Tibial nerve (tissue), 4 donors: ENCODE data around the gene ATP6V0D1. TPM values are rescaled to one million over a fixed set of nuclear protein-coding genes. Genes with fewer than 3 reads are reported as not detected.
A peak's percentile ranks its signal among the peaks of the same experiment; 100 is the strongest.

ENCODE experiments used
- DNase-seq, 2 donors: peaks; one replicate each; pipeline ENCODE4 v3.0.0-alpha.2; 2019; ENCODE audit warnings: low spot score in 2 of 2
- H3K27ac ChIP-seq, 4 donors: fragments of 200-600 bp; sonication (generic) in 3 of 4; one replicate each; pipeline ENCODE4 v1.5.1; 2017 to 2019; ENCODE audit warnings: mild to moderate bottlenecking in 1 of 4
- H3K27me3 ChIP-seq, 2 donors: fragments of 200-600 bp; sonication (generic) in 1 of 2; one replicate each; pipeline versions ENCODE4 v1.5.1 to v1.6.0; 2017 to 2019
- H3K36me3 ChIP-seq, 3 donors: fragments of 200-600 bp; sonication (generic); one replicate each; pipeline ENCODE4 v1.5.1; 2018 to 2019
- H3K4me1 ChIP-seq, 4 donors: fragments of 200-600 bp; sonication (generic) in 3 of 4; one replicate each; pipeline ENCODE4 v1.5.1; 2017 to 2019
- H3K4me3 ChIP-seq, 4 donors: fragments of 200-600 bp; sonication (generic) in 3 of 4; one replicate each; pipeline ENCODE4 v1.5.1; 2017 to 2019; ENCODE audit warnings: mild to moderate bottlenecking in 1 of 4, moderate library complexity in 1 of 4
- H3K9me3 ChIP-seq, 4 donors: fragments of 200-600 bp; sonication (generic) in 3 of 4; one replicate each; pipeline ENCODE4 v1.5.1; 2017 to 2019
- EP300 ChIP-seq, 2 donors: sonication (generic); formaldehyde crosslinking; IDR thresholded peaks; one replicate each; pipeline ENCODE4 v1.6.1; 2017; ENCODE audit warnings: antibody characterized with exemption in 2 of 2, mild to moderate bottlenecking in 1 of 2
- POLR2A ChIP-seq, 2 donors: fragments of 450-650 bp; IDR thresholded peaks; one replicate each; pipeline ENCODE4 v1.6.1; 2017; ENCODE audit warnings: antibody characterized with exemption in 2 of 2, mild to moderate bottlenecking in 2 of 2, moderate library complexity in 2 of 2
- WGBS, 2 donors: methylation state at CpG; one replicate each; pipeline ENCODE4 v1.1.5; 2018; 5-methylcytosine and 5-hydroxymethylcytosine counted together
- total RNA-seq, 4 donors: library from RNA; depleted of rRNA; stranded (reverse); fragments of >200 nt; gene quantifications; one replicate each; pipeline ENCODE4 v1.1.0, GENCODE V29; 2016
- TF ChIP-seq, protein P1 (sequence below), 5 experiments: fragments of 200-600 bp in 3 of 5; fragments of 450-650 bp in 2 of 5; sonication (generic) in 3 of 5; IDR thresholded peaks; one replicate each; pipeline ENCODE4 v1.5.1; 2016 to 2019; ENCODE audit warnings: antibody characterized with exemption in 5 of 5, mild to moderate bottlenecking in 3 of 5, moderate library complexity in 2 of 5

ATP6V0D1 gene
- total RNA-seq, 4 donors from 2014 or later, result 55.1 to 113 (median 73.7) TPM

- Histone ChIP-seq H3K27me3 (no peaks in the 10 kb centered on the region), H3K4me3 (no peak overlapping the region), H3K4me1 (peaks cover 0 to 29% (median 5%) of the 10 kb centered on the region in 4 donors), H3K27ac (peak overlapping the region in 3 of 4 donors; percentile 0 to 80 (median 80)), H3K36me3 (peaks cover 0 to 21% (median 0%) of the 10 kb centered on the region in 3 donors), H3K9me3 (no peaks in the 10 kb centered on the region)
- 69 to 72% methylated on average over 18 of the region's 18 CpGs for WGBS, 2 donors
- DNase-seq, result peak in 1 of 2 donors; percentile 67
- TF ChIP-seq, protein P1, sequence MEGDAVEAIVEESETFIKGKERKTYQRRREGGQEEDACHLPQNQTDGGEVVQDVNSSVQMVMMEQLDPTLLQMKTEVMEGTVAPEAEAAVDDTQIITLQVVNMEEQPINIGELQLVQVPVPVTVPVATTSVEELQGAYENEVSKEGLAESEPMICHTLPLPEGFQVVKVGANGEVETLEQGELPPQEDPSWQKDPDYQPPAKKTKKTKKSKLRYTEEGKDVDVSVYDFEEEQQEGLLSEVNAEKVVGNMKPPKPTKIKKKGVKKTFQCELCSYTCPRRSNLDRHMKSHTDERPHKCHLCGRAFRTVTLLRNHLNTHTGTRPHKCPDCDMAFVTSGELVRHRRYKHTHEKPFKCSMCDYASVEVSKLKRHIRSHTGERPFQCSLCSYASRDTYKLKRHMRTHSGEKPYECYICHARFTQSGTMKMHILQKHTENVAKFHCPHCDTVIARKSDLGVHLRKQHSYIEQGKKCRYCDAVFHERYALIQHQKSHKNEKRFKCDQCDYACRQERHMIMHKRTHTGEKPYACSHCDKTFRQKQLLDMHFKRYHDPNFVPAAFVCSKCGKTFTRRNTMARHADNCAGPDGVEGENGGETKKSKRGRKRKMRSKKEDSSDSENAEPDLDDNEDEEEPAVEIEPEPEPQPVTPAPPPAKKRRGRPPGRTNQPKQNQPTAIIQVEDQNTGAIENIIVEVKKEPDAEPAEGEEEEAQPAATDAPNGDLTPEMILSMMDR (IDR thresholded peaks at IDR 0.05), result no peak
- TF ChIP-seq POLR2A (IDR thresholded peaks at IDR 0.05) (no peak), EP300 (IDR thresholded peaks at IDR 0.05) (no peak)
Observed at GRCh38 chr16:67406111-67406971, 74.6 kb downstream of the ATP6V0D1 start.

GRCh38 chr16:67405336-67405735 lies 75.6 kb downstream of the ATP6V0D1 start:
- peaks cover 0 to 29% (median 5%) of the 10 kb centered on the region in 4 donors for H3K4me1 ChIP-seq
- TF ChIP-seq, protein P1 (IDR thresholded peaks at IDR 0.05), result no peak
- TF ChIP-seq EP300 (IDR thresholded peaks at IDR 0.05) (no peak), POLR2A (IDR thresholded peaks at IDR 0.05) (no peak)
- no peaks in the 10 kb centered on the region for H3K27me3 ChIP-seq
- H3K4me3 ChIP-seq, result no peak overlapping the region
- no peak for DNase-seq
- no peaks in the 10 kb centered on the region for H3K9me3 ChIP-seq
- H3K36me3 ChIP-seq, result peaks cover 0 to 21% (median 0%) of the 10 kb centered on the region in 3 donors
- 86 to 87% methylated on average over 6 to 8 of the region's 8 CpGs for WGBS, 2 donors
- H3K27ac ChIP-seq, result peak overlapping the region in 1 of 4 donors; percentile 80

DNA sequence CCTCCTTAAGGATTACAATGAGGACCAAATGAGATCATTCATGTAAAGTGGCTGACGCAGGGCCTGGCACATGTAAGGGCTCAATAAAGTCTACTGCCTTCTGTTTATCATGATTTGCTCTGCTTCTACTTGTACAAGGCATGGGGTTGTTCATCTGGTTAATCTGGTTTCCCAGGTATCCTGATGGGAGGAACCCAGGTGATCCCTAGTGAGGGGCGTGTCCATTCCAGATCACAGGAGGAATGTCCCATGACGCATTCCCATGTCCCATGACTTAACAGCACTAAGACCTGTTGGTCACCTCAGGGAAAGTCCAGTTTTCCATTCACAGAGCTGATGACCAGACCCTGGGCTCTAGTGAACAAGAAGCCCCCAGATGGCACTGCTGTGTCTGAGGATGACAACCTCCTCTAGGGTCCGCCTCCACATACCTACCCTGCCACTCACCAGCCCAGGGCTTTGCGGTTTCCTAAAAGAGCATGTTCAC lies 76.2 kb downstream of the ATP6V0D1 start:
- Histone ChIP-seq H3K27ac (peak overlapping the region in 1 of 4 donors; percentile 80), H3K4me3 (no peak overlapping the region), H3K27me3 (no peaks in the 10 kb centered on the region), H3K36me3 (peaks cover 0 to 21% (median 0%) of the 10 kb centered on the region in 3 donors), H3K4me1 (peaks cover 0 to 30% (median 5%) of the 10 kb centered on the region in 4 donors), H3K9me3 (no peaks in the 10 kb centered on the region)
- no peak for DNase-seq
- WGBS, 2 donors, result 90 to 94% methylated on average over 5 of the region's 5 CpGs
- TF ChIP-seq EP300 (IDR thresholded peaks at IDR 0.05) (no peak), POLR2A (IDR thresholded peaks at IDR 0.05) (no peak)
- TF ChIP-seq, protein P1 (IDR thresholded peaks at IDR 0.05), result no peak

DNA sequence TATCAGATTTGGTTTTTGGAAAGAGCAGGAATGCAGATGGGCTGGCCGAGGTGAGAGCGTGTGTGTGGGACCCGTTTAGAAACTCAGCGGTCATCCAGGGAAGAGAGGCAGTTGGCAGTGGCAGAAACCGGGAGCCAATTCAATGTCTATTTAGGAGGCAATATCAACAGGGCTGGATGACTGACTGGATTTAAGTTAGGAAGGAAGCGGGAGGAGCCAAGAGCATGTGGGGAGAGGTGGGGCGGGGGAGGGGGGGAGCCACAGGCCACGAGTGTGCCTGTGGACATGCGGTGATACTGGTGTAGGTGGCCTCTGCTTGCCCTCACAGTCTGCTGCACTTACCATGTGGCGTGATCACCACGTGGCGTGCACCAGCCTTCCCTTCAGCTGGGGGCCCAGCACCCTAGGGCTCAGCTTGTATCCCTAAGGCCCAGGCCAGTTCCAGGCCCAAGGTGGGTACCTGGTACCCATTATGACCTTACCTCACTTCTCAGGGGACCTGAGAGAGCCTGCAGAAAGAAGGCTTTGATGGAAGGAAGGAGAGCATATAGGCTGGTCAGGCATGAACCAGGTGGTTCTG lies 76.9 kb downstream of the ATP6V0D1 start:
- DNase-seq, result no peak
- Histone ChIP-seq H3K36me3 (peaks cover 0 to 21% (median 0%) of the 10 kb centered on the region in 3 donors), H3K27ac (no peak overlapping the region), H3K4me3 (no peak overlapping the region), H3K9me3 (no peaks in the 10 kb centered on the region), H3K27me3 (no peaks in the 10 kb centered on the region), H3K4me1 (peaks cover 0 to 37% (median 10%) of the 10 kb centered on the region in 4 donors)
- WGBS, 2 donors, result 83 to 85% methylated on average over 12 of the region's 12 CpGs
- no peak for TF ChIP-seq POLR2A (IDR thresholded peaks at IDR 0.05)
- no peak for TF ChIP-seq EP300 (IDR thresholded peaks at IDR 0.05)

DNA sequence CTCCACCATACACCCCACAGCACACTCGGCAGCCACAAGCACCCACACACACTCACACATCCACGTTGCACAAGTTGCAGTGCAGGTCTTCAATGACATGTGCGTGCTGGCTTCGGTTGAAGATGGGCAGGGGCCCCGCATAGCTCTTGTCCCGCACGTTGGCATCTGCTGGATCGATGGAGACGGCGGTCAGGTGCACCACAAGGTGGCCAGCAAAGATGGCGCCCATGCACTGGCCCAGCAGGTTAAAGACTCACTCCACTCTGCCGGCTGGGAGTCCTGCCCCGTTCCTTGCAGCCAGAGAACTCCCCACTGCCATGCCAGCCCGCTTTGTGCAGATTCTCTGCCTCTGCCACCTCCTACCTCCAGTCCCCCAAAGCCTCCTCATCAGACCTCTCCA lies 80.1 kb downstream of the ATP6V0D1 start:
- Histone ChIP-seq H3K27me3 (no peaks in the 10 kb centered on the region), H3K36me3 (peaks cover 0 to 21% (median 0%) of the 10 kb centered on the region in 3 donors), H3K9me3 (no peaks in the 10 kb centered on the region), H3K27ac (no peak overlapping the region), H3K4me1 (peaks cover 0 to 50% (median 24%) of the 10 kb centered on the region in 4 donors), H3K4me3 (no peak overlapping the region)
- no peak for TF ChIP-seq EP300 (IDR thresholded peaks at IDR 0.05)
- TF ChIP-seq, protein P1 (IDR thresholded peaks at IDR 0.05), result no peak
- no peak for TF ChIP-seq POLR2A (IDR thresholded peaks at IDR 0.05)
- WGBS, 2 donors, result 96 to 97% methylated on average over 14 of the region's 14 CpGs
- DNase-seq, result no peak
